Measurements from ENCODE around the gene GLUD1. TPM values are rescaled to one million over a fixed set of nuclear protein-coding genes. Genes with fewer than 3 reads are reported as not detected.
"Not testable (repeated sequence)": the region's sequence is repeated elsewhere in the genome, so short reads cannot be mapped to it uniquely, and the experiment has no call there.

Gene GLUD1
- 100 to 1,000 TPM; 102 to 115 (median 112) TPM for total RNA-seq
- 140 TPM for total RNA-seq (2013)

DNA sequence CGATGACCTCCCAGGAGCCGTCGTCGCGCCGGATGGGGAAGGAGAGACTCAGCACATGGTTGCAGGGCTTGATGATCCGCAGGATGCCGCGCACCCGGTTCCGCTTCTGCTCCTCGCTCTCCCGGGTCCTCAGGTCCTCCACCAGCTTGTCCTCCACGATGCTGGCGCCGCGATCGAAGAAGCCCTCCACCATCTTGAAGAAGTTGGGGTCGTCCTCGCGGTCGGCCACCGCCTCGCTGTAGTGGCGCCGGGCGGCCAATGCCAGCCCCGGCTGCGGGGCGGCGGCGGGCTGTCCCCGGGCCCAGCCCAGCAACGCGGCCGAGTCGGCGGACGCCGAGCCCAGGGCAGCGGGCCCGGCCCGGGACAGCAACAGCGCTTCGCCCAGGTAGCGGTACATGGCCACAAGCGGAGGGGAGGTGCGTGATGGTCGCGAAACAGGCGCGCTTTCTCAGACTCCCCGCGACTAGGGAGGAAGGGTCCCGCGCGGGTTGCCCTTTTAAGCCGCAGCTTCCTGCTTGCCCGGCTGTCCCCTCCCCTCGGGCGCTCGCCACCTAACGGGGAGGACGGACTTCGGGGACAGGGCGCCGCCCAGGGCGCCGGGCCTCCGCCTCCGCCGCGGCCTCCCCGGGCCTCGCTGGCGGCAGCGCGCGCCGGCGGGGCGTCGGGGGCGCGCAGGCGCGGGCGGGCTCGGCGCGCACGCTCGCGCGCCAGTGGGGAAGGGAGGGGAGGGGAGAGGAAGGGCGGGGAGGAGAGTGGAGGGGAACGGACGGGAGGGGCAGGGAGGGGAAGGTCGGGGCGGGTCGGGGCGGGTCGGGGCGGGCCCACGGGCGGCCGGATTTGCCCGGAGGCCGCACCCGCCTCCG, at the start of gene GLUD1, which contains the start of gene SHLD2:
Gene GLUD1 (minus strand): TSS at position 471 of the 863 bp plus-strand sequence. CDS start 74 bp downstream, at position 397.
Gene SHLD2 (plus strand): TSS at position 834 of the 863 bp plus-strand sequence. CDS start 56,149 bp downstream, outside the sequence.
- no peaks in the 10 kb centered on the region for H3K27me3 Mint-ChIP-seq (ENCODE audit: low read depth in 2 of 2)
- intact Hi-C loops (cut with micrococcal nuclease), result loop anchor here (1.0 to 5.0 kb wide), 3 partner anchors 10 to 768 kb away; partner anchors contain the start of genes KLLN and PTEN

DNA sequence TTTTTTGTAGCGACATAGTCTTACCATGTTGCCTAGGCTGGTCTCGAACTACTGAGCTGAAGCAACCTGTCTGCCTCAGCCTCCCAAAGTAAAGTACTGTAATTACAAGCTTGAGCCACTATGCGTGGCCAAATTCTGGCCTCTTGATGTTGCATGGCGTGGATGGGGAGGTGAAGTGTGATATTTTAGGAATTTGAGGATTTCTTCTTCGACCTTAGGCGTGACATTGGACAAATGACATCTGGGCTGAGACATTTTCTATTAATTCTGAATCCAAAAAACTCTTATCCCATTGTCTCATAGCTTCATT, 48.4 kb upstream of the GLUD1 start:
- WGBS (ENCODE audit: insufficient coverage), result 100% methylated on average over 6 of the region's 6 CpGs
- H3K27ac Mint-ChIP-seq; DNase-seq; H3K4me1 Mint-ChIP-seq; H3K4me3 Mint-ChIP-seq; H3K27me3 Mint-ChIP-seq (ENCODE audit: low read depth in 2 of 2); H3K9me3 Mint-ChIP-seq; H3K36me3 Mint-ChIP-seq; H3K27ac ChIP-seq (ENCODE audit: low read length); H3K4me1 ChIP-seq (ENCODE audit: control insufficient read depth, insufficient read depth, low read length); H3K9me3 ChIP-seq (ENCODE audit: control insufficient read depth, insufficient read depth, low read length); intact Hi-C loops (cut with micrococcal nuclease); ATAC-seq; H3K4me3 ChIP-seq (ENCODE audit: low read length); H3K36me3 ChIP-seq (ENCODE audit: control insufficient read depth, insufficient read depth, low read length); H3K27me3 ChIP-seq (ENCODE audit: control insufficient read depth, insufficient read depth, low read length): not testable (repeated sequence)

More for the DNA sequence above, at the start of gene GLUD1, which contains the start of gene SHLD2:
- H3K27ac ChIP-seq (ENCODE audit: low read length), result peak within 1 kb of the TSS; percentile 94
- peaks cover 18% of the 10 kb centered on the region for H3K4me1 ChIP-seq (ENCODE audit: control insufficient read depth, insufficient read depth, low read length)
- peak within 1 kb of the TSS; percentile 92 for H3K4me3 Mint-ChIP-seq
- H3K9me3 Mint-ChIP-seq, result no peaks in the 10 kb centered on the region
- H3K4me3 ChIP-seq (ENCODE audit: low read length), result peak within 1 kb of the TSS; percentile 69
- H3K36me3 Mint-ChIP-seq, result no peaks in the 10 kb centered on the region
- peaks cover 4% of the 10 kb centered on the region for H3K36me3 ChIP-seq (ENCODE audit: control insufficient read depth, insufficient read depth, low read length)
- under 1% methylated on average over 101 of the region's 111 CpGs for WGBS (ENCODE audit: insufficient coverage)
- H3K9me3 ChIP-seq (ENCODE audit: control insufficient read depth, insufficient read depth, low read length), result no peaks in the 10 kb centered on the region
- no peak for TF ChIP-seq CTCF (IDR thresholded peaks at IDR 0.05)
- DNase-seq, result peak; percentile 88 to 94
- no peaks in the 10 kb centered on the region for H3K27me3 ChIP-seq (ENCODE audit: control insufficient read depth, insufficient read depth, low read length)
- ATAC-seq, result peak; percentile 62 to 83 (median 71)
- peaks cover 41 to 44% of the 10 kb centered on the region in 2 donors for H3K4me1 Mint-ChIP-seq
- H3K27ac Mint-ChIP-seq, result peak within 1 kb of the TSS; percentile 85 to 92

DNA sequence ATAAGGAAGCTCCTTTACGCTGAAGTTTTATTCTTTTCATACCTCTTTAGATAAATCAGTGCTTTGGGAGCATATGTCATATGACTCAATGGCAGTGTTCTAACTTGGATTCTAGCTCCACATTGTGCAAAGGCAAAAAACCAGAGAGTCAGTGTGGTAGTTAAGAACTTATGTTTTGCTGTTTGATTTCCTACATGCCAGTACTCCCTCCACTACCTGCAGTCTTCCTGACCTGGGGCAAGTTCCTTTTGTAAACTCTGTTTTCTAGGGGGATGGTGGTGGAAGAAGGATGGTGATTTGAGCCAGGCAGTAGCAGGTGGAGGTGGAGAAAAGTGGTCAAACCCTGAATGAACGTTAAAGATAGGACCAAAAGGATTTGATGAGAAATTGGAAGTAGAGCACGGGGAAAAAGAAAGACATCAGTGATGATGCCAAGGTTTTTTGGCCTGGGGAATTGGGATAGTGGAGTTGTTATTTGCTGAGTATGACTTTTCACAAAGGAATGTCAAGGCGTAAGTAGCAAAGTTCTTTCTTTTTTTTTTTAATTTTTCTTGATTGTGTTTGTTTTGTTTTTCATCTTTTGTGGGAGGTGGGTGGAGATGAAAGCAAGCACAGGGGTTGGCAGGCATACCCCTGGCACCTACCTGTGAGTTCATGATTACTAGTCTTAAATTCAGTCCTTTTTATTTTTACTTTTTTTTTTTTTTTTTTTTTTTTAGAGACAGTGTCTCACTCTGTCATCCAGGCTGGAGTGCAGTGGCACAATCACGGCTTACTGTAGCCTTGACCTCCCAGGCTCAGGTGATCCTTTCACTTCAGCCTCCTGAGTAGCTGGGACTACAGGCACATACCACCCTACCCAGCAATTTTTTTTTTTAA, 47.8 kb upstream of the GLUD1 start:
- H3K9me3 ChIP-seq (ENCODE audit: control insufficient read depth, insufficient read depth, low read length); H3K27me3 Mint-ChIP-seq (ENCODE audit: low read depth in 2 of 2); H3K4me1 Mint-ChIP-seq; H3K4me3 ChIP-seq (ENCODE audit: low read length); H3K4me1 ChIP-seq (ENCODE audit: control insufficient read depth, insufficient read depth, low read length); H3K27ac ChIP-seq (ENCODE audit: low read length); H3K9me3 Mint-ChIP-seq; intact Hi-C loops (cut with micrococcal nuclease); H3K4me3 Mint-ChIP-seq; H3K36me3 ChIP-seq (ENCODE audit: control insufficient read depth, insufficient read depth, low read length); DNase-seq; H3K27ac Mint-ChIP-seq; ATAC-seq; H3K36me3 Mint-ChIP-seq; H3K27me3 ChIP-seq (ENCODE audit: control insufficient read depth, insufficient read depth, low read length): not testable (repeated sequence)
- 88% methylated on average over 3 of the region's 5 CpGs for WGBS (ENCODE audit: insufficient coverage)

DNA sequence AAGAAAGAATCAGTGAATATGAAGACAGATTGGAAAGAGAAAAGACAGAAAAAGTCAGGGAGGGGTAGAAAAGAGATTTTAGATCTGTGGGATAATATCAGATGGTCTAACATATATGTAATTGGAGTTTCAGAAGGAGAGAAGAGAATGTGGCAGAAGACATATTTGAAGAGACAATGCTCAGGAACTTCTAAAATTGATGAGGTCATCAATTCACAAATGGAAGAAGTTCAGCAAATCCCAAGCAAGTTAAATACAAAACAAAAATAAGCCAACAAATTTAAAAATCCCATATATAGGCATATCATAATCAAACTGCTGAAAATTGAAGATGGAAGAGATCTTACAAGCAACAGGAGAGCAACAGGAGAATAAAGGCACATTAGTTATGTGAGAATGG, 42.8 kb upstream of the GLUD1 start:
- H3K4me1 Mint-ChIP-seq; H3K4me3 Mint-ChIP-seq; intact Hi-C loops (cut with micrococcal nuclease); H3K9me3 ChIP-seq (ENCODE audit: control insufficient read depth, insufficient read depth, low read length); H3K27me3 ChIP-seq (ENCODE audit: control insufficient read depth, insufficient read depth, low read length); H3K4me3 ChIP-seq (ENCODE audit: low read length); H3K27ac Mint-ChIP-seq; H3K27ac ChIP-seq (ENCODE audit: low read length); H3K27me3 Mint-ChIP-seq (ENCODE audit: low read depth in 2 of 2); DNase-seq; H3K36me3 ChIP-seq (ENCODE audit: control insufficient read depth, insufficient read depth, low read length); ATAC-seq; H3K4me1 ChIP-seq (ENCODE audit: control insufficient read depth, insufficient read depth, low read length); H3K9me3 Mint-ChIP-seq: not testable (repeated sequence)
- peaks cover 14% of the 10 kb centered on the region for H3K36me3 Mint-ChIP-seq

DNA sequence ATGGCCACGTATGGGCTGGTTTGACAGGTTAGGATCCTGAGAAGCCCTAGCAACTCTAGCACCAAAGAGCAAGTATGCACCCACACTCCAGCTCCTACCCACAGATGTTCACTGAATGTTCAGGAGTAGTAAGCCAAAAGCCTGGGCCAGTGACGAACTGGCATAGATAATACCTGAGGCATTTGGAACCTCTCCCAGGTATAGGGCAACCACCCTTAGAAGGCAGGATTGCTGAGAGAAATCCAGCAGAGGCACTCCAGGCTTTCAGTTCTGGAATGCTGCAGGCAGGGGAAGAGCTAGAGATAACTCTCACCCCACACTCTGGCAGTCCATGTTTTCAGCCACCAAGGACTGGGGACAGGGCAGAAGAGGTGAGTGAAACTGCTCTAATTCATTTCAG, 39.8 kb upstream of the GLUD1 start:
- H3K36me3 ChIP-seq (ENCODE audit: control insufficient read depth, insufficient read depth, low read length); H3K27ac Mint-ChIP-seq; intact Hi-C loops (cut with micrococcal nuclease); H3K27me3 ChIP-seq (ENCODE audit: control insufficient read depth, insufficient read depth, low read length); H3K9me3 Mint-ChIP-seq; H3K27me3 Mint-ChIP-seq (ENCODE audit: low read depth in 2 of 2); H3K4me1 ChIP-seq (ENCODE audit: control insufficient read depth, insufficient read depth, low read length); H3K4me3 Mint-ChIP-seq; H3K4me1 Mint-ChIP-seq; ATAC-seq; H3K9me3 ChIP-seq (ENCODE audit: control insufficient read depth, insufficient read depth, low read length); DNase-seq; H3K27ac ChIP-seq (ENCODE audit: low read length); H3K4me3 ChIP-seq (ENCODE audit: low read length): not testable (repeated sequence)
- no CpG with 5 or more reads among the region's 2 CpGs for WGBS (ENCODE audit: insufficient coverage)
- peaks cover 14% of the 10 kb centered on the region for H3K36me3 Mint-ChIP-seq

DNA sequence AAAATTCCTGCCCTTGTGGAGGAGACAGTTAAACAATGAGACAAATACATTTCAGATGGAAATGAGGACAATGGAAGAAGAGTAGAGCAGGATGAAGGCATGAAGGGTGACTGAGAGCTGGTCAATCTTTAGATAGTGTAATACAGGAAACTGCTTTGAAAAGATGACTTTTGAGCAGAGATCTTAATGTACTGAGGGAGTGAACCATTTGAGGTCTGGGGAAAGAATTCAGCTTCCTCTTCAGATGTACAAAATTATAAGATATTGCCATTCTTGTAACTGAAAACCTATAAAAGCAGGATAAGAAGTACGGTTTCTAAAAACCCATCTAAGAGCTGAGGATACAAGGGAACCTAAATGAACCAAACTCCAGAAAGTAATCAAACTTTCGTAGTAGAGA, 39.3 kb upstream of the GLUD1 start:
- not testable (repeated sequence) for H3K27ac Mint-ChIP-seq

DNA sequence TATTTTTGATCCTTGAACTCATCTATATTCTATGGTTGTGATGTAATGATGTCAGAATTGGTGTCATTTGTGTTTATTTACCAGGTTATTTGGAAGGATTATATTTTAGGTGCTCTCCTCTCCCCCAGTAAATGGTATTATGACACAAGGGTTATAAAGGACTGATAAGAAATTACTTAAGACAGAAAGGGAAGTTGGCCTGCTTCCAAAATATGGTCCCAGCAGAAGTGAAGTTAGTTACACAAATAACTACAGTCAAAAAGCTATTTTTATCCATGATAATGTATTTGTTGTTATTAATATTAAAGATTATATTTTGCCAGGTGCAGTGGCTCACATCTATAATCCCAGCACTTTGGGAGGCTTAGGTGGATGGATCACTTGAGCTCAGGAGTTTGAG, 37.5 kb upstream of the GLUD1 start:
- ATAC-seq; H3K9me3 Mint-ChIP-seq; H3K4me1 Mint-ChIP-seq; DNase-seq; H3K4me3 Mint-ChIP-seq; H3K36me3 Mint-ChIP-seq; H3K27ac ChIP-seq (ENCODE audit: low read length); H3K36me3 ChIP-seq (ENCODE audit: control insufficient read depth, insufficient read depth, low read length); H3K9me3 ChIP-seq (ENCODE audit: control insufficient read depth, insufficient read depth, low read length); H3K4me1 ChIP-seq (ENCODE audit: control insufficient read depth, insufficient read depth, low read length); H3K27me3 ChIP-seq (ENCODE audit: control insufficient read depth, insufficient read depth, low read length); H3K27ac Mint-ChIP-seq; intact Hi-C loops (cut with micrococcal nuclease); H3K4me3 ChIP-seq (ENCODE audit: low read length); H3K27me3 Mint-ChIP-seq (ENCODE audit: low read depth in 2 of 2): not testable (repeated sequence)

More for the DNA sequence above, 39.3 kb upstream of the GLUD1 start:
- H3K9me3 Mint-ChIP-seq; H3K4me1 Mint-ChIP-seq; H3K27me3 Mint-ChIP-seq (ENCODE audit: low read depth in 2 of 2); H3K27me3 ChIP-seq (ENCODE audit: control insufficient read depth, insufficient read depth, low read length); H3K4me3 Mint-ChIP-seq; H3K27ac ChIP-seq (ENCODE audit: low read length); H3K4me3 ChIP-seq (ENCODE audit: low read length); H3K9me3 ChIP-seq (ENCODE audit: control insufficient read depth, insufficient read depth, low read length); DNase-seq; intact Hi-C loops (cut with micrococcal nuclease); ATAC-seq; H3K36me3 ChIP-seq (ENCODE audit: control insufficient read depth, insufficient read depth, low read length); H3K4me1 ChIP-seq (ENCODE audit: control insufficient read depth, insufficient read depth, low read length): not testable (repeated sequence)
- peaks cover 14% of the 10 kb centered on the region for H3K36me3 Mint-ChIP-seq
- 100% methylated on average over 1 of the region's 2 CpGs for WGBS (ENCODE audit: insufficient coverage)
